HFFc6 (cell line): Measurements from ENCODE around the gene TBKBP1. TPM values are rescaled to one million over a fixed set of nuclear protein-coding genes. Genes with fewer than 3 reads are reported as not detected.
A peak's percentile ranks its signal among the peaks of the same experiment; 100 is the strongest.

Source experiments
- DNase-seq: peaks from one replicate; pipeline ENCODE4 v3.0.0-alpha.2; 2018
- H3K27ac Mint-ChIP-seq: 2 replicates; pipeline ENCODE4 v1.8.0; 2020; ENCODE audit warnings: mild to moderate bottlenecking, mixed read lengths
- H3K27me3 Mint-ChIP-seq: 2 replicates; pipeline ENCODE4 v1.8.0; 2021; ENCODE audit warnings: mild to moderate bottlenecking, moderate library complexity, mixed read lengths; ENCODE audit not compliant: insufficient read depth
- H3K36me3 Mint-ChIP-seq: 2 replicates; pipeline ENCODE4 v1.8.0; 2021; ENCODE audit warnings: low read depth, mixed read lengths
- H3K4me1 Mint-ChIP-seq: 2 replicates; pipeline ENCODE4 v1.8.0; 2020; ENCODE audit warnings: low read depth, mixed read lengths
- H3K4me3 Mint-ChIP-seq: 2 replicates; pipeline ENCODE4 v1.8.0; 2020; ENCODE audit warnings: mild to moderate bottlenecking, moderate library complexity, mixed read lengths
- H3K9me3 Mint-ChIP-seq: 2 replicates; pipeline ENCODE4 v1.8.0; 2020; ENCODE audit warnings: mild to moderate bottlenecking, mixed read lengths
- CTCF ChIP-seq: fragments of 200-600 bp; sonication (generic); IDR thresholded peaks from 2 replicates; pipeline ENCODE4 v1.5.0; 2021; ENCODE audit warnings: antibody characterized with exemption, mild to moderate bottlenecking
- total RNA-seq, 6 experiments: library from RNA; stranded (reverse); fragmentation: NEBNext Ultra II Directional; extraction: Animal tissue kit (Norgen Biotek cat#: 25700); gene quantifications; 2 replicates in 1 of 6; 3 replicates in 5 of 6; pipeline ENCODE4 v1.2.3, GENCODE V29; 2021

TBKBP1 gene
- total RNA-seq, 6 experiments from 2014 or later, result 6.6 to 8.3 (median 7.7) TPM

GRCh38 chr17:47741109-47741792 lies 47.3 kb downstream of the TBKBP1 start:
- no peak overlapping the region for H3K27ac Mint-ChIP-seq
- no peak for DNase-seq
- peaks cover 45% of the 10 kb centered on the region for H3K27me3 Mint-ChIP-seq
- TF ChIP-seq CTCF, result no peak
- H3K4me3 Mint-ChIP-seq, result no peak overlapping the region
- no peaks in the 10 kb centered on the region for H3K36me3 Mint-ChIP-seq
- H3K9me3 Mint-ChIP-seq, result no peaks in the 10 kb centered on the region
- no peaks in the 10 kb centered on the region for H3K4me1 Mint-ChIP-seq

GRCh38 chr17:47741793-47742145 lies 47.8 kb downstream of the TBKBP1 start:
- no peak for DNase-seq
- H3K27me3 Mint-ChIP-seq, result peaks cover 45% of the 10 kb centered on the region
- H3K27ac Mint-ChIP-seq, result no peak overlapping the region
- no peaks in the 10 kb centered on the region for H3K4me1 Mint-ChIP-seq
- H3K9me3 Mint-ChIP-seq, result no peaks in the 10 kb centered on the region
- no peaks in the 10 kb centered on the region for H3K36me3 Mint-ChIP-seq
- no peak for TF ChIP-seq CTCF
- H3K4me3 Mint-ChIP-seq, result no peak overlapping the region

GRCh38 chr17:47742319-47743181 lies 48.6 kb downstream of the TBKBP1 start:
- Mint-ChIP-seq H3K36me3 (no peaks in the 10 kb centered on the region), H3K4me3 (no peak overlapping the region), H3K27ac (no peak overlapping the region), H3K27me3 (peaks cover 42% of the 10 kb centered on the region), H3K4me1 (no peaks in the 10 kb centered on the region), H3K9me3 (no peaks in the 10 kb centered on the region)
- no peak for DNase-seq
- peak; percentile 67 for TF ChIP-seq CTCF

- Mint-ChIP-seq H3K4me3 (no peak overlapping the region), H3K27ac (no peak overlapping the region), H3K4me1 (no peaks in the 10 kb centered on the region), H3K27me3 (peaks cover 46% of the 10 kb centered on the region), H3K36me3 (no peaks in the 10 kb centered on the region), H3K9me3 (no peaks in the 10 kb centered on the region)
- no peak for TF ChIP-seq CTCF
- no peak for DNase-seq
These were observed 50.4 kb downstream of the TBKBP1 start for GRCh38 chr17:47744168-47745036.

- Mint-ChIP-seq H3K27me3 (peaks cover 46% of the 10 kb centered on the region), H3K4me3 (no peak overlapping the region), H3K9me3 (no peaks in the 10 kb centered on the region), H3K4me1 (no peaks in the 10 kb centered on the region), H3K36me3 (no peaks in the 10 kb centered on the region), H3K27ac (no peak overlapping the region)
- no peak for DNase-seq
- TF ChIP-seq CTCF, result no peak
These were observed 51.0 kb downstream of the TBKBP1 start for GRCh38 chr17:47745037-47745380.
